Small intestine (tissue), 7 donors: ENCODE measurements around the gene NPFFR1. TPM values are rescaled to one million over a fixed set of nuclear protein-coding genes. Genes with fewer than 3 reads are reported as not detected.

Source experiments
- DNase-seq, 2 donors: peaks; one replicate each; pipeline versions ENCODE4 v3.0.0 to v3.0.0-alpha.2; 2013
- FAIRE-seq: peaks from 2 replicates; lab custom pipeline; 2012; peaks lifted over from hg19 to GRCh38; lab: Jason Lieb, UNC
- H3K27ac ChIP-seq, 3 donors: one replicate each; pipeline ENCODE4 v1.5.1; 2013; ENCODE audit warnings: low read length in 2 of 3, mild to moderate bottlenecking in 2 of 3, control low read depth in 1 of 3, inconsistent platforms in 1 of 3, low read depth in 1 of 3, moderate library complexity in 1 of 3
- H3K27me3 ChIP-seq, 3 donors: one replicate each; pipeline ENCODE4 v1.6.1; 2013; ENCODE audit warnings: low read length in 3 of 3, inconsistent platforms in 1 of 3; ENCODE audit not compliant: control insufficient read depth in 3 of 3, insufficient read depth in 3 of 3
- H3K36me3 ChIP-seq, 3 donors: one replicate each; pipeline ENCODE4 v1.6.1; 2013; ENCODE audit warnings: low read length in 3 of 3, inconsistent platforms in 1 of 3, low read depth in 1 of 3, mild to moderate bottlenecking in 1 of 3, moderate library complexity in 1 of 3; ENCODE audit not compliant: control insufficient read depth in 3 of 3, insufficient read depth in 2 of 3
- H3K4me1 ChIP-seq, 3 donors: one replicate each; pipeline ENCODE4 v1.6.1; 2013; ENCODE audit warnings: low read length in 2 of 3, inconsistent platforms in 1 of 3, low read depth in 1 of 3, mild to moderate bottlenecking in 1 of 3, moderate library complexity in 1 of 3; ENCODE audit not compliant: control insufficient read depth in 3 of 3, insufficient read depth in 2 of 3
- H3K4me3 ChIP-seq, 3 donors: one replicate each; pipeline ENCODE4 v1.5.1; 2013; ENCODE audit warnings: low read length in 3 of 3, control low read depth in 1 of 3, inconsistent platforms in 1 of 3, low read depth in 1 of 3, mild to moderate bottlenecking in 1 of 3, moderate library complexity in 1 of 3
- H3K9me3 ChIP-seq, 2 donors: one replicate each; pipeline ENCODE4 v1.6.1; 2013; ENCODE audit warnings: low read depth in 1 of 2, low read length in 1 of 2; ENCODE audit not compliant: control insufficient read depth in 2 of 2, insufficient read depth in 1 of 2
- WGBS, 3 donors: extraction: QIAGEN DNeasy Blood & Tissue Kit; methylation state at CpG; one replicate each; pipeline ENCODE4 v1.1.7; 2013; 5-methylcytosine and 5-hydroxymethylcytosine counted together
- polyA plus RNA-seq, 4 donors: library from polyadenylated mRNA; stranded (reverse) in 3 of 4; unstranded in 1 of 4; fragments of 200-250 nt in 3 of 4; fragments of 120-200 nt in 1 of 4; gene quantifications; one replicate each; pipeline versions ENCODE4 v1.2.1 to v1.2.3, GENCODE V29; 2013
- donor health status: healthy with polysubstance abuse.
- donor health status: control.
- donor health status: control.
- donor health status: Bipolar disorder and iron deficiency.
- donor health status: healthy.

The NPFFR1 gene
- polyA plus RNA-seq, 4 donors, result 0.06 to 0.22 TPM; not detected in 2

DNA sequence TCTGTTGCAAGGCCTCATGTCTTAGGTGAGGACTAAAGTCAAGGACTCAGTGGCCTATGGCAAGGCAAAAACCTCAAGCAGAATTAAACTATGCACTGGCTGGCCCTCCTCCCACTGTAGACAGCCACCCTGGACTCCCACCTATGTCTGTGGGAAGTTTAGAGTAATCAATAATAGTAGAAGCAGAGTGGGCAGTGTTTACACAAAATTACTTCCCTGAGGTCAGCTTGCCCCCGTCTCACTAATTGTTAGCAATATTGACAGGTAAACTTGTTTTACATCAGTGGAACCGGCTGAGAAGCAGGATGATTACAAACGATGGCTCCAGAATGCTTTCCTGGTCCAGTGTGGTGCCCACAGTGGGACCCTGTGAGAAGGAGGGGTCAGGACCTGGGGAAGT lies 27.9 kb upstream of the NPFFR1 start:
- no peaks in the 10 kb centered on the region for H3K9me3 ChIP-seq
- H3K27me3 ChIP-seq, result no peaks in the 10 kb centered on the region
- WGBS, 3 donors, result 83 to 93% (median 91%) methylated on average over 3 of the region's 3 CpGs
- H3K4me3 ChIP-seq, result no peak overlapping the region
- no peaks in the 10 kb centered on the region for H3K36me3 ChIP-seq
- FAIRE-seq (no peak), DNase-seq (no peak)
- H3K27ac ChIP-seq, result no peak overlapping the region
- H3K4me1 ChIP-seq, result peaks cover 0 to 8% (median 0%) of the 10 kb centered on the region in 3 donors

DNA sequence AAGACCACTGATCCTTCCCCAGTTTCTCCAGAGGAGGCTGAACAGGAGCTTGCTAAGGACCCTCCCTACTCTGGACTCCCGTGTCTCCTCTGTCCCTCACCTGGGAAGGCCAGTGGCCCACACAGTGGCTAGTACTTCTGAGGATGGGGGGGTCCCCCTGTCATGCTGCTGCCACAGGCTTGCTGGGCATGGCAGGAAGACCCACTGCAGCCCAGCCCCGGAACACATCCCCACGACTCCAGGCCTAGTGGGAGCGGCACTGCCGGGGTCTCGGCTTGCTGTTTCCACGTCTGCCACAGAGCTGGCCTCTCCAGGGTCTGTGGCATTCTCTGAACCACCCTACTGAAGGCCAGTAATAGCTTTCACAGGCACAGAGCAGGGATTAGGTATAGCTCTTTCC lies 25.9 kb upstream of the NPFFR1 start:
- DNase-seq (no peak), FAIRE-seq (no peak)
- Histone ChIP-seq H3K27me3 (no peaks in the 10 kb centered on the region), H3K9me3 (no peaks in the 10 kb centered on the region), H3K27ac (no peak overlapping the region), H3K4me1 (peaks cover 0 to 8% (median 0%) of the 10 kb centered on the region in 3 donors), H3K36me3 (no peaks in the 10 kb centered on the region), H3K4me3 (no peak overlapping the region)
- WGBS, 3 donors, result 89 to 96% (median 96%) methylated on average over 7 of the region's 7 CpGs

GRCh38 chr10:70308121-70309060 lies 24.6 kb upstream of the NPFFR1 start:
- DNase-seq (peak; percentile 25 to 86), FAIRE-seq (no peak)
- no peak overlapping the region for H3K27ac ChIP-seq
- no peaks in the 10 kb centered on the region for H3K9me3 ChIP-seq
- H3K36me3 ChIP-seq, result no peaks in the 10 kb centered on the region
- no peak overlapping the region for H3K4me3 ChIP-seq
- H3K27me3 ChIP-seq, result no peaks in the 10 kb centered on the region
- WGBS, 3 donors, result 75 to 84% (median 81%) methylated on average over 19 of the region's 19 CpGs
- H3K4me1 ChIP-seq, result peaks cover 0 to 8% (median 0%) of the 10 kb centered on the region in 3 donors

GRCh38 chr10:70306886-70307520 lies 23.2 kb upstream of the NPFFR1 start:
- Histone ChIP-seq H3K4me3 (no peak overlapping the region), H3K27me3 (no peaks in the 10 kb centered on the region), H3K4me1 (peaks cover 0 to 8% (median 0%) of the 10 kb centered on the region in 3 donors), H3K9me3 (no peaks in the 10 kb centered on the region), H3K27ac (no peak overlapping the region), H3K36me3 (no peaks in the 10 kb centered on the region)
- no peak for DNase-seq
- 79 to 93% (median 93%) methylated on average over 5 of the region's 5 CpGs for WGBS, 3 donors
- no peak for FAIRE-seq

DNA sequence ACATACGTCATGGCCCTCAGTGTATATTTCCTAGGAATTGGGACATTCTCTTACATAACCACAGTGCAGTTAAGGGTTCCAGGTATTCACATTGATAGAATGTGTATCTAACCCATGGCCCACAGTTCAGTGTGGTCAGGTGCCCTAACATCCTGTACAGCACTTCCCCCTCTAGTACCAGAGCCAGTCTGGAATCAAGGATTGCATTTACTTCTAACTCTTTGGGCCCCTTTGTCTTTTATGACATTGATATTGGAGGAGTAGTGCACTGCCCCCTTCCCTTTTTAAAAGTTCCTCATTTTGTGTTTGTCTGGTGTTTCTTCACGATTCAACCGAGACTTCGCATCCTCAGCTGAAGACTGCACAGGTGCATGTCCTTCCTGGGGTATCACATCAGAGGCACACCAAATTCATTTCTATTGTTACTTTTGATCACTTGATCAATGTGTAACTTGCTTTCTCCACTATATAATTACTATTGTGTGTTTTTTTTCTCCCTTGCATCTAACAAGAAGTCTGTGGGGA lies 22.4 kb upstream of the NPFFR1 start:
- Histone ChIP-seq H3K4me1 (peaks cover 0 to 8% (median 0%) of the 10 kb centered on the region in 3 donors), H3K27ac (no peak overlapping the region), H3K9me3 (no peaks in the 10 kb centered on the region), H3K4me3 (no peak overlapping the region), H3K36me3 (peaks cover 0 to 2% (median 0%) of the 10 kb centered on the region in 3 donors), H3K27me3 (no peaks in the 10 kb centered on the region)
- FAIRE-seq, result no peak
- WGBS, 3 donors, result 87 to 94% (median 91%) methylated on average over 4 of the region's 4 CpGs
- no peak for DNase-seq

DNA sequence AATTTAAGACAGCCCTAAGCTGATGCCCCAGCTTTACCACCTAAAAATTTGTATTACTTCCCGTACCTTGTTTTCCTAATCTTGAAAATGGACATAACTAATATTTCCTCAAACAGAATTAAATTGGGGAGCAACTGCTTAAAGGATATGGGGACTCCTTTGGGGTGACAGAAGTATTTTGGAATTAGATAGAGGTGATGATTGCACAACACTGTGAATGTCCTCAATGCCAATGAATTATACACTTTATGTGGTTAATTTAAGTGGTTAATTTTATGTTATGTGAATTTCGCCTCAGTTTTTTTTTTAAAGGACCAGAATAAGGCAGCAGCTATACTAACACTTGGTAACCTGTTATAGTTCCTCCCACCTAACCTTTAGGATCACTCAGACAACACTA lies 19.9 kb upstream of the NPFFR1 start:
- Histone ChIP-seq H3K9me3 (no peaks in the 10 kb centered on the region), H3K4me3 (no peak overlapping the region), H3K27ac (no peak overlapping the region), H3K4me1 (peaks cover 0 to 6% (median 0%) of the 10 kb centered on the region in 3 donors), H3K27me3 (no peaks in the 10 kb centered on the region), H3K36me3 (peaks cover 0 to 21% (median 0%) of the 10 kb centered on the region in 3 donors)
- DNase-seq (no peak), FAIRE-seq (no peak)
- WGBS, 3 donors, result 84 to 100% (median 85%) methylated on average over 2 of the region's 2 CpGs

DNA sequence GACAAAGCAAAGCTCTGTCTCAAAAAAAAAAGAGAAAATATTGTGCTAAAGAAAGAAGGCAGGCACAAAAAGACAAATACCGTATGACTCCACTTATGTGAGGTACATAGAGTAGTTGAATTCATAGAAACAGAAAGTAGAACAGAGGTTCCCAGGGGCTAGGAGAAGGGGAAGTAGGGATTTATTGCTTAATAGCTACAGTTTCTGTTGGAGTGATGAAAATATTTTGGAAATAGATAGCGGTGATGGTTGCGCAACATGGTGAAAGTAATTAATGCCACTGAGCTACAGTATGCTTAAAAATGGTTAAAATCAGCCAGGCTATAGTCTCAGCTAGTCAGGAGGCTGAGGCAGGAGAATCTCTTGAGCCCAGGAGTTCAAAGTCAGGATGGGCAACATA lies 18.5 kb upstream of the NPFFR1 start:
- FAIRE-seq (no peak), DNase-seq (no peak)
- Histone ChIP-seq H3K4me3 (no peak overlapping the region), H3K9me3 (no peaks in the 10 kb centered on the region), H3K27ac (no peak overlapping the region), H3K36me3 (peaks cover 0 to 21% (median 0%) of the 10 kb centered on the region in 3 donors), H3K27me3 (no peaks in the 10 kb centered on the region), H3K4me1 (no peaks in the 10 kb centered on the region)
- 50 to 59% (median 52%) methylated on average over 3 of the region's 3 CpGs for WGBS, 3 donors

- Histone ChIP-seq H3K27ac (no peak overlapping the region), H3K4me3 (no peak overlapping the region), H3K27me3 (no peaks in the 10 kb centered on the region), H3K4me1 (no peaks in the 10 kb centered on the region), H3K9me3 (no peaks in the 10 kb centered on the region), H3K36me3 (peaks cover 0 to 21% (median 0%) of the 10 kb centered on the region in 3 donors)
- 95 to 97% (median 96%) methylated on average over 19 of the region's 19 CpGs for WGBS, 3 donors
- FAIRE-seq, result no peak
- no peak for DNase-seq
Observed at GRCh38 chr10:70300908-70301597, 17.2 kb upstream of the NPFFR1 start.
